Hepatocyte (in vitro differentiated cells): ENCODE results near the gene TOX2.

ENCODE experiments used
- CTCF ChIP-seq: fragments of 200-600 bp; sonication (generic); IDR thresholded peaks from 2 replicates; pipeline ENCODE4 v1.5.1; 2016; ENCODE audit warnings: antibody characterized with exemption, mild to moderate bottlenecking; ENCODE audit not compliant: poor library complexity
- EZH2 ChIP-seq: fragments of 200-600 bp; sonication (generic); IDR thresholded peaks from 2 replicates; pipeline ENCODE4 v1.6.1; 2016; ENCODE audit warnings: antibody characterized with exemption, mild to moderate bottlenecking, borderline replicate concordance

GRCh38 chr20:44018942-44019637 lies 104.4 kb downstream of the TOX2 start:
- no peak for TF ChIP-seq CTCF
- TF ChIP-seq EZH2 = no peak
